ENCODE results near the gene HMOX1.

DNA sequence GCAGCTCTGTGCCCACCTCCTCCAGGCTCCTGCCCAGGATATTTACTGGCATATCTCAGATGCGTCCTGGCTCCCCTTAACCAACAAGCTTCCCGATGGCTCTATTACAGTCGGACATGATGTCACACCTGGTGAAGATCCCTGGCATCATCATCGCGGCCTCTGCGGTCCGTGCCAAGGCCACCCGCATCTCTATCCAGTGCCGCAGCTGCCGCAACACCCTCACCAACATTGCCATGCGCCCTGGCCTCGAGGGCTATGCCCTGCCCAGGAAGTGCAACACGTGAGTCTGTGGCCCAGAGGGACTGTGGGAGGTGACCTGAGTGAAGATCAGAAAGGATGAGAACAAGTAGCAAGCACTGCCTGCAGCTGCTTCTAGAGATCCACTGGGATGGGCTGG, 25.5 kb downstream of the HMOX1 start:
- TF ChIP-seq, protein P1, sequence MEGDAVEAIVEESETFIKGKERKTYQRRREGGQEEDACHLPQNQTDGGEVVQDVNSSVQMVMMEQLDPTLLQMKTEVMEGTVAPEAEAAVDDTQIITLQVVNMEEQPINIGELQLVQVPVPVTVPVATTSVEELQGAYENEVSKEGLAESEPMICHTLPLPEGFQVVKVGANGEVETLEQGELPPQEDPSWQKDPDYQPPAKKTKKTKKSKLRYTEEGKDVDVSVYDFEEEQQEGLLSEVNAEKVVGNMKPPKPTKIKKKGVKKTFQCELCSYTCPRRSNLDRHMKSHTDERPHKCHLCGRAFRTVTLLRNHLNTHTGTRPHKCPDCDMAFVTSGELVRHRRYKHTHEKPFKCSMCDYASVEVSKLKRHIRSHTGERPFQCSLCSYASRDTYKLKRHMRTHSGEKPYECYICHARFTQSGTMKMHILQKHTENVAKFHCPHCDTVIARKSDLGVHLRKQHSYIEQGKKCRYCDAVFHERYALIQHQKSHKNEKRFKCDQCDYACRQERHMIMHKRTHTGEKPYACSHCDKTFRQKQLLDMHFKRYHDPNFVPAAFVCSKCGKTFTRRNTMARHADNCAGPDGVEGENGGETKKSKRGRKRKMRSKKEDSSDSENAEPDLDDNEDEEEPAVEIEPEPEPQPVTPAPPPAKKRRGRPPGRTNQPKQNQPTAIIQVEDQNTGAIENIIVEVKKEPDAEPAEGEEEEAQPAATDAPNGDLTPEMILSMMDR (IDR thresholded peaks at IDR 0.05 in 8 of 11, conservative IDR thresholded peaks at IDR 0.05 in 3 of 11) = no peak
- TF ChIP-seq POLR2AphosphoS5 (IDR thresholded peaks at IDR 0.05) = peak in 2 of 3 donors; percentile 29 to 40

All from spleen (tissue), 7 donors.